Measurements from ENCODE around the gene MAPRE2. TPM values are rescaled to one million over a fixed set of nuclear protein-coding genes. Genes with fewer than 3 reads are reported as not detected.

The MAPRE2 gene
- total and polyA plus RNA-seq, 2 of the 13 experiments (the other 11 are each of a cell fraction or from before 2014, with no cell fraction given) = 34.5 to 67.9 TPM

DNA sequence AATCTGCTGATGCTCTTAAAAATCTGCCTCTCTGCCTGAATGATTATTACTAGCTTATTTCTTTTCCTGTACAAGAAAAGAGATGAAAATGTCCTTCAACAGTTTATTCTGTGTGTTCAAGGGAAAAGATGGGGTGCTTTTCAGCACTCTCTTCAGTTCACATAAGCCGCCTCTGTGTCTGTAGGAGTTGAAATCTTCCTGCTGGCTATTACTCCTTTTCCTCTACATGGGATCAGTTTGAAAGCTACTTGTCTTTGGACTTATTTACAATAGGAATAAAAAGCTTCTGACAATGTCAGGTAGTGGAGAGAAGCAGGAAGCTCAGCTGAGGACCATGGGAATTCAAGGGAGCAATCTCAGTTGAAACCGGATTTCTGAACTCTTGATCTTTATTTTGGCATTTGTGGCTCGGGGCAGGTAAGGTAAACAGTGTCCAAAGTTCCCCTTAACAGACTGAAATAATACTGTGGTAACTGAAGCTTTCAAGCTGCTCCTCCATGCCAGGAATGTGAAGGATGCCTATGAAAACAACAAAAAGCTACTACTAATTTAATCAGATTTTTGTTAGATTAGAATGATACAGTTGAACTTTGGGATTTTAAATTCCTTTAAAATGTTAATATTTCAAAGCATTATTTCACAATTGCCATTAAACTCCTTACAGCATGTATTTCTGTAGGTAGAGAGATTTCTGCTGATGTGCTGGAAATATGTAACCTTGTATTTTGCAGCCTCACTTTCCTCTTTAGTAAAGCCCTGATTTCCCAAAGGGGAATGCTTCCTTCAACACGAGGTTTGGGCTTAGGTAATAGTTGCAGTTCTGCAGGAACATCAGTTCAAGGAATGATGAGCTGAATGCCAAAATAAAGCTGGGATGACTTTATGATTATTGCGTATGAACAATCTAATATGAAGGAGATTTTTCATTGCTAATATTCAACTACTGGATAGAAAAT lies 43.6 kb downstream of the MAPRE2 start (continued):
- no peak for TF ChIP-seq MEIS1 (CRISPR knock-in tag; IDR thresholded peaks at IDR 0.05; ENCODE audit: borderline replicate concordance)
- no peak for TF ChIP-seq MED13 (CRISPR knock-in tag; IDR thresholded peaks at IDR 0.05)
- TF ChIP-seq, protein P1, sequence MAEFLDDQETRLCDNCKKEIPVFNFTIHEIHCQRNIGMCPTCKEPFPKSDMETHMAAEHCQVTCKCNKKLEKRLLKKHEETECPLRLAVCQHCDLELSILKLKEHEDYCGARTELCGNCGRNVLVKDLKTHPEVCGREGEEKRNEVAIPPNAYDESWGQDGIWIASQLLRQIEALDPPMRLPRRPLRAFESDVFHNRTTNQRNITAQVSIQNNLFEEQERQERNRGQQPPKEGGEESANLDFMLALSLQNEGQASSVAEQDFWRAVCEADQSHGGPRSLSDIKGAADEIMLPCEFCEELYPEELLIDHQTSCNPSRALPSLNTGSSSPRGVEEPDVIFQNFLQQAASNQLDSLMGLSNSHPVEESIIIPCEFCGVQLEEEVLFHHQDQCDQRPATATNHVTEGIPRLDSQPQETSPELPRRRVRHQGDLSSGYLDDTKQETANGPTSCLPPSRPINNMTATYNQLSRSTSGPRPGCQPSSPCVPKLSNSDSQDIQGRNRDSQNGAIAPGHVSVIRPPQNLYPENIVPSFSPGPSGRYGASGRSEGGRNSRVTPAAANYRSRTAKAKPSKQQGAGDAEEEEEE (CRISPR knock-in tag; IDR thresholded peaks at IDR 0.05; ENCODE audit: borderline replicate concordance) = no peak
- TF ChIP-seq PHF8 (CRISPR knock-in tag; IDR thresholded peaks at IDR 0.05) = no peak
- no peak for TF ChIP-seq CAMTA2 (CRISPR knock-in tag; IDR thresholded peaks at IDR 0.05; ENCODE audit: borderline replicate concordance)
- TF ChIP-seq ZNF138 (CRISPR knock-in tag; IDR thresholded peaks at IDR 0.05; ENCODE audit: low read depth) = no peak
- TF ChIP-seq, protein P2, sequence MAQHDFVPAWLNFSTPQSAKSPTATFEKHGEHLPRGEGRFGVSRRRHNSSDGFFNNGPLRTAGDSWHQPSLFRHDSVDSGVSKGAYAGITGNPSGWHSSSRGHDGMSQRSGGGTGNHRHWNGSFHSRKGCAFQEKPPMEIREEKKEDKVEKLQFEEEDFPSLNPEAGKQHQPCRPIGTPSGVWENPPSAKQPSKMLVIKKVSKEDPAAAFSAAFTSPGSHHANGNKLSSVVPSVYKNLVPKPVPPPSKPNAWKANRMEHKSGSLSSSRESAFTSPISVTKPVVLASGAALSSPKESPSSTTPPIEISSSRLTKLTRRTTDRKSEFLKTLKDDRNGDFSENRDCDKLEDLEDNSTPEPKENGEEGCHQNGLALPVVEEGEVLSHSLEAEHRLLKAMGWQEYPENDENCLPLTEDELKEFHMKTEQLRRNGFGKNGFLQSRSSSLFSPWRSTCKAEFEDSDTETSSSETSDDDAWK (CRISPR knock-in tag; IDR thresholded peaks at IDR 0.05) = no peak
- TF ChIP-seq, protein P3, sequence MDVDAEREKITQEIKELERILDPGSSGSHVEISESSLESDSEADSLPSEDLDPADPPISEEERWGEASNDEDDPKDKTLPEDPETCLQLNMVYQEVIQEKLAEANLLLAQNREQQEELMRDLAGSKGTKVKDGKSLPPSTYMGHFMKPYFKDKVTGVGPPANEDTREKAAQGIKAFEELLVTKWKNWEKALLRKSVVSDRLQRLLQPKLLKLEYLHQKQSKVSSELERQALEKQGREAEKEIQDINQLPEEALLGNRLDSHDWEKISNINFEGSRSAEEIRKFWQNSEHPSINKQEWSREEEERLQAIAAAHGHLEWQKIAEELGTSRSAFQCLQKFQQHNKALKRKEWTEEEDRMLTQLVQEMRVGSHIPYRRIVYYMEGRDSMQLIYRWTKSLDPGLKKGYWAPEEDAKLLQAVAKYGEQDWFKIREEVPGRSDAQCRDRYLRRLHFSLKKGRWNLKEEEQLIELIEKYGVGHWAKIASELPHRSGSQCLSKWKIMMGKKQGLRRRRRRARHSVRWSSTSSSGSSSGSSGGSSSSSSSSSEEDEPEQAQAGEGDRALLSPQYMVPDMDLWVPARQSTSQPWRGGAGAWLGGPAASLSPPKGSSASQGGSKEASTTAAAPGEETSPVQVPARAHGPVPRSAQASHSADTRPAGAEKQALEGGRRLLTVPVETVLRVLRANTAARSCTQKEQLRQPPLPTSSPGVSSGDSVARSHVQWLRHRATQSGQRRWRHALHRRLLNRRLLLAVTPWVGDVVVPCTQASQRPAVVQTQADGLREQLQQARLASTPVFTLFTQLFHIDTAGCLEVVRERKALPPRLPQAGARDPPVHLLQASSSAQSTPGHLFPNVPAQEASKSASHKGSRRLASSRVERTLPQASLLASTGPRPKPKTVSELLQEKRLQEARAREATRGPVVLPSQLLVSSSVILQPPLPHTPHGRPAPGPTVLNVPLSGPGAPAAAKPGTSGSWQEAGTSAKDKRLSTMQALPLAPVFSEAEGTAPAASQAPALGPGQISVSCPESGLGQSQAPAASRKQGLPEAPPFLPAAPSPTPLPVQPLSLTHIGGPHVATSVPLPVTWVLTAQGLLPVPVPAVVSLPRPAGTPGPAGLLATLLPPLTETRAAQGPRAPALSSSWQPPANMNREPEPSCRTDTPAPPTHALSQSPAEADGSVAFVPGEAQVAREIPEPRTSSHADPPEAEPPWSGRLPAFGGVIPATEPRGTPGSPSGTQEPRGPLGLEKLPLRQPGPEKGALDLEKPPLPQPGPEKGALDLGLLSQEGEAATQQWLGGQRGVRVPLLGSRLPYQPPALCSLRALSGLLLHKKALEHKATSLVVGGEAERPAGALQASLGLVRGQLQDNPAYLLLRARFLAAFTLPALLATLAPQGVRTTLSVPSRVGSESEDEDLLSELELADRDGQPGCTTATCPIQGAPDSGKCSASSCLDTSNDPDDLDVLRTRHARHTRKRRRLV (CRISPR knock-in tag; IDR thresholded peaks at IDR 0.05) = no peak
- TF ChIP-seq SP4 (CRISPR knock-in tag; IDR thresholded peaks at IDR 0.05) = no peak
- no peak for TF ChIP-seq TOE1 (CRISPR knock-in tag; IDR thresholded peaks at IDR 0.05)
- no peak for TF ChIP-seq AHR (CRISPR knock-in tag; IDR thresholded peaks at IDR 0.05)
- TF ChIP-seq RAD51 (IDR thresholded peaks at IDR 0.05; ENCODE audit: borderline replicate concordance) = no peak
- TF ChIP-seq, protein P4, sequence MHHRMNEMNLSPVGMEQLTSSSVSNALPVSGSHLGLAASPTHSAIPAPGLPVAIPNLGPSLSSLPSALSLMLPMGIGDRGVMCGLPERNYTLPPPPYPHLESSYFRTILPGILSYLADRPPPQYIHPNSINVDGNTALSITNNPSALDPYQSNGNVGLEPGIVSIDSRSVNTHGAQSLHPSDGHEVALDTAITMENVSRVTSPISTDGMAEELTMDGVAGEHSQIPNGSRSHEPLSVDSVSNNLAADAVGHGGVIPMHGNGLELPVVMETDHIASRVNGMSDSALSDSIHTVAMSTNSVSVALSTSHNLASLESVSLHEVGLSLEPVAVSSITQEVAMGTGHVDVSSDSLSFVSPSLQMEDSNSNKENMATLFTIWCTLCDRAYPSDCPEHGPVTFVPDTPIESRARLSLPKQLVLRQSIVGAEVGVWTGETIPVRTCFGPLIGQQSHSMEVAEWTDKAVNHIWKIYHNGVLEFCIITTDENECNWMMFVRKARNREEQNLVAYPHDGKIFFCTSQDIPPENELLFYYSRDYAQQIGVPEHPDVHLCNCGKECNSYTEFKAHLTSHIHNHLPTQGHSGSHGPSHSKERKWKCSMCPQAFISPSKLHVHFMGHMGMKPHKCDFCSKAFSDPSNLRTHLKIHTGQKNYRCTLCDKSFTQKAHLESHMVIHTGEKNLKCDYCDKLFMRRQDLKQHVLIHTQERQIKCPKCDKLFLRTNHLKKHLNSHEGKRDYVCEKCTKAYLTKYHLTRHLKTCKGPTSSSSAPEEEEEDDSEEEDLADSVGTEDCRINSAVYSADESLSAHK (CRISPR knock-in tag; IDR thresholded peaks at IDR 0.05; ENCODE audit: borderline replicate concordance) = no peak
- no peak for TF ChIP-seq ZNF253 (CRISPR knock-in tag; IDR thresholded peaks at IDR 0.05; ENCODE audit: borderline replicate concordance)
- TF ChIP-seq ZNF7 (CRISPR knock-in tag; IDR thresholded peaks at IDR 0.05) = no peak
- TF ChIP-seq ZEB1 (IDR thresholded peaks at IDR 0.05; ENCODE audit: insufficient replicate concordance, low read depth) = peak; percentile 87
- TF ChIP-seq BORCS8-MEF2B (CRISPR knock-in tag; IDR thresholded peaks at IDR 0.05) = no peak

Data from HepG2 (cell line).